Breast epithelium (tissue), 4 donors: Measurements from ENCODE around the gene NCK2. TPM values are rescaled to one million over a fixed set of nuclear protein-coding genes. Genes with fewer than 3 reads are reported as not detected.

Experiments used
- DNase-seq, 2 donors: peaks; one replicate each; pipeline ENCODE4 v3.0.0-alpha.2; 2019; ENCODE audit warnings: low spot score in 2 of 2
- H3K27ac ChIP-seq, 2 donors: fragments of 200-600 bp; sonication (generic) in 1 of 2; one replicate each; pipeline ENCODE4 v1.5.1; 2016 to 2019; ENCODE audit warnings: mild to moderate bottlenecking in 1 of 2
- H3K27me3 ChIP-seq, 2 donors: fragments of 200-600 bp; sonication (generic) in 1 of 2; one replicate each; pipeline versions ENCODE4 v1.5.1 to v1.6.0; 2017 to 2019; ENCODE audit warnings: control low read depth in 1 of 2, mild to moderate bottlenecking in 1 of 2
- H3K36me3 ChIP-seq: fragments of 200-600 bp; one replicate; pipeline ENCODE4 v1.5.1; 2019
- H3K4me1 ChIP-seq, 2 donors: fragments of 200-600 bp; sonication (generic); one replicate each; pipeline ENCODE4 v1.5.1; 2016 to 2019; ENCODE audit warnings: control low read depth in 1 of 2
- H3K4me3 ChIP-seq, 3 donors: fragments of 200-600 bp; sonication (generic); 1 replicate in 2 of 3; 2 replicates in 1 of 3; pipeline ENCODE4 v1.5.1; 2016 to 2019; ENCODE audit warnings: mild to moderate bottlenecking in 3 of 3, moderate library complexity in 2 of 3
- H3K9me3 ChIP-seq, 2 donors: fragments of 200-600 bp; sonication (generic) in 1 of 2; one replicate each; pipeline ENCODE4 v1.5.1; 2016 to 2019; ENCODE audit warnings: control low read depth in 1 of 2
- POLR2A ChIP-seq: fragments of 450-650 bp; IDR thresholded peaks from one replicate; pipeline ENCODE4 v1.6.1; 2016; ENCODE audit warnings: antibody characterized with exemption, mild to moderate bottlenecking, moderate library complexity
- POLR2AphosphoS5 ChIP-seq, 3 donors: sonication (generic); formaldehyde crosslinking; IDR thresholded peaks; one replicate each; pipeline ENCODE4 v1.6.1; 2017; ENCODE audit warnings: antibody characterized with exemption in 3 of 3
- intact Hi-C: fragments of 100-400 bp; cut with DNase I; formaldehyde crosslinking; loops from one replicate; pipeline ENCODE4 v1.15.1; 2023; ENCODE audit warnings: low total_unique reads
- total RNA-seq, 3 donors: library from RNA; depleted of rRNA; stranded (reverse); fragments of >200 nt; gene quantifications; one replicate each; pipeline ENCODE4 v1.1.0, GENCODE V29; 2016
- TF ChIP-seq, protein P1 (sequence below), 3 donors: fragments of 450-650 bp; IDR thresholded peaks; one replicate each; pipeline ENCODE4 v1.5.1; 2016 to 2017; ENCODE audit warnings: antibody characterized with exemption in 3 of 3, mild to moderate bottlenecking in 3 of 3, moderate library complexity in 3 of 3

NCK2 gene
- total RNA-seq, 3 donors from 2014 or later: 42.0 to 54.3 (median 46.9) TPM

DNA sequence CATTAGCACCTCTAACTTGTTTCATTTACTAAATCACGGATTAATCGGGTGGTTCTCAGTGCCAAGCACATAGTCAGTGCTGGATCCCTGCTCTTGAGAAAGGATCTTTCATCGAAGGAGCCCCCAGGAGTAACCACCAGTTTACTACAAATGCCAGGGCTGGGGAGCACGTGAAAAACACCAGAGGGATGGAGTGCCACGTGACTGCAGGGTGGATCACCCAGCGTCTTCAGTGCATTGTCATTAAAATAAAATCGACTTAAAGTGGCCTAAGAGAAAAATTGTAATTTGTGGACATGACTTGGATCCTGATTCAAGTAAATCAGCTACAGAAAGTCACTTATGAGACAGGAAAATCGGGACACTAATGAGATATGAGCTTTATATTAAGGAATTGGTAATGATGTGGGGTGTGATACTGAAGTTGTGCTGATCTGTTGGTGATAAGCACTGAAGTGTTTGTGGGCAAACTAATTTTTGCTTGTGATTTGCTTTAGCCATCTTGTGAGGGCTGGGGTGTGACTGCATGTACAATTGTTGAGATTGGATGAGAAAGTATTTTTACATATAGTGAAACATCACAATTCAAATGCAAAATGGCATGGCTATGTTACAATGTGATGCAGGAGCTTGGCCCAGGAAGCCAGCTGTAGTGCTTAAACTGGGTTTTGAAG, 63.8 kb downstream of the NCK2 start:
- Histone ChIP-seq H3K27me3 (no peaks in the 10 kb centered on the region), H3K4me3 (no peak overlapping the region), H3K27ac (no peak overlapping the region), H3K36me3 (no peaks in the 10 kb centered on the region), H3K4me1 (peaks cover 0 to 18% of the 10 kb centered on the region in 2 donors), H3K9me3 (no peaks in the 10 kb centered on the region)
- TF ChIP-seq, protein P1, sequence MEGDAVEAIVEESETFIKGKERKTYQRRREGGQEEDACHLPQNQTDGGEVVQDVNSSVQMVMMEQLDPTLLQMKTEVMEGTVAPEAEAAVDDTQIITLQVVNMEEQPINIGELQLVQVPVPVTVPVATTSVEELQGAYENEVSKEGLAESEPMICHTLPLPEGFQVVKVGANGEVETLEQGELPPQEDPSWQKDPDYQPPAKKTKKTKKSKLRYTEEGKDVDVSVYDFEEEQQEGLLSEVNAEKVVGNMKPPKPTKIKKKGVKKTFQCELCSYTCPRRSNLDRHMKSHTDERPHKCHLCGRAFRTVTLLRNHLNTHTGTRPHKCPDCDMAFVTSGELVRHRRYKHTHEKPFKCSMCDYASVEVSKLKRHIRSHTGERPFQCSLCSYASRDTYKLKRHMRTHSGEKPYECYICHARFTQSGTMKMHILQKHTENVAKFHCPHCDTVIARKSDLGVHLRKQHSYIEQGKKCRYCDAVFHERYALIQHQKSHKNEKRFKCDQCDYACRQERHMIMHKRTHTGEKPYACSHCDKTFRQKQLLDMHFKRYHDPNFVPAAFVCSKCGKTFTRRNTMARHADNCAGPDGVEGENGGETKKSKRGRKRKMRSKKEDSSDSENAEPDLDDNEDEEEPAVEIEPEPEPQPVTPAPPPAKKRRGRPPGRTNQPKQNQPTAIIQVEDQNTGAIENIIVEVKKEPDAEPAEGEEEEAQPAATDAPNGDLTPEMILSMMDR (IDR thresholded peaks at IDR 0.05): no peak
- TF ChIP-seq POLR2A (no peak), POLR2AphosphoS5 (IDR thresholded peaks at IDR 0.05) (no peak)
- intact Hi-C loops: no loop called here
- DNase-seq: no peak

DNA sequence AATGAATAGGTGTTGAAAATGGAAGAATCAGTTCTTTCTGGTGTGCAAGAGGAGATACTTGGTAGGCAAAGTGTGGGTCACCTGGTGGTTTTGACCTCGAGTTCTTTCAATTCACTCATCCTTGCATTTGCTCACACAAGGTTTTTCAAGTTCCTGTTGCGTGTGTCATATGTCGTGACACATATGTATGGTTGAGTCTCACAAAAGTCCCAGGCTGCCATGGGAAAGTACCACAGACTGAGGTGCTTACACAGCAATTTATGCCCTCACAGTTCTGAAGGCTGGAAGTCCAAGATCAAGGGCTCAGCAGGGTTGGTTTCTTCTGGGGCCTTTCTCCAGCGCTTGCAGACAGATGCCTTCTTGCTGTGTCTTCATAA, 64.4 kb downstream of the NCK2 start:
- Histone ChIP-seq H3K4me1 (peaks cover 0 to 14% of the 10 kb centered on the region in 2 donors), H3K27me3 (no peaks in the 10 kb centered on the region), H3K27ac (no peak overlapping the region), H3K9me3 (no peaks in the 10 kb centered on the region), H3K36me3 (no peaks in the 10 kb centered on the region), H3K4me3 (no peak overlapping the region)
- TF ChIP-seq POLR2A (no peak), POLR2AphosphoS5 (IDR thresholded peaks at IDR 0.05) (no peak)
- TF ChIP-seq, protein P1 (IDR thresholded peaks at IDR 0.05): no peak
- no peak for DNase-seq
- intact Hi-C loops: no loop called here

DNA sequence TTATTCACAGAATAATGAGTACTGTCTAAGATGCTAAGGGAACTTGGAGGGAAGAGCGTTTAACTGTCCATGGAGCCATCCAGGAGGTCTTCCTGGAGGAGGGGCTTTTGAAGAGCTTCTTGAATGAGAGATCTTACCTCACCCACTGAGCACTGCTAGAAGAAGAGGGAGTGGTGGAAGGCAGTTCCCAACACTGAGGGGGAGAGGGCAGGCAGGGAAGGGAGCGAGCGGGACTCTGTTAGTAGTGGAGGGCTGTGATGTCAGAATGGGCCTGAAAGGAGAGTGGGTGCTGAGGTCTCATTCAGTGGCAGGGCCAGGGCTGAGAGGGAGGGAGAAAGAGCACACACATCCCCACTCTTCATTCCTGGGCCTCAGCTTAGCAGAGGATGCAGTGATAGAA, 65.0 kb downstream of the NCK2 start:
- Histone ChIP-seq H3K27me3 (no peaks in the 10 kb centered on the region), H3K36me3 (no peaks in the 10 kb centered on the region), H3K27ac (no peak overlapping the region), H3K4me1 (peaks cover 0 to 14% of the 10 kb centered on the region in 2 donors), H3K9me3 (no peaks in the 10 kb centered on the region), H3K4me3 (no peak overlapping the region)
- intact Hi-C loops: no loop called here
- DNase-seq: no peak
- TF ChIP-seq POLR2A (no peak), POLR2AphosphoS5 (IDR thresholded peaks at IDR 0.05) (no peak)
- TF ChIP-seq, protein P1 (IDR thresholded peaks at IDR 0.05): no peak

DNA sequence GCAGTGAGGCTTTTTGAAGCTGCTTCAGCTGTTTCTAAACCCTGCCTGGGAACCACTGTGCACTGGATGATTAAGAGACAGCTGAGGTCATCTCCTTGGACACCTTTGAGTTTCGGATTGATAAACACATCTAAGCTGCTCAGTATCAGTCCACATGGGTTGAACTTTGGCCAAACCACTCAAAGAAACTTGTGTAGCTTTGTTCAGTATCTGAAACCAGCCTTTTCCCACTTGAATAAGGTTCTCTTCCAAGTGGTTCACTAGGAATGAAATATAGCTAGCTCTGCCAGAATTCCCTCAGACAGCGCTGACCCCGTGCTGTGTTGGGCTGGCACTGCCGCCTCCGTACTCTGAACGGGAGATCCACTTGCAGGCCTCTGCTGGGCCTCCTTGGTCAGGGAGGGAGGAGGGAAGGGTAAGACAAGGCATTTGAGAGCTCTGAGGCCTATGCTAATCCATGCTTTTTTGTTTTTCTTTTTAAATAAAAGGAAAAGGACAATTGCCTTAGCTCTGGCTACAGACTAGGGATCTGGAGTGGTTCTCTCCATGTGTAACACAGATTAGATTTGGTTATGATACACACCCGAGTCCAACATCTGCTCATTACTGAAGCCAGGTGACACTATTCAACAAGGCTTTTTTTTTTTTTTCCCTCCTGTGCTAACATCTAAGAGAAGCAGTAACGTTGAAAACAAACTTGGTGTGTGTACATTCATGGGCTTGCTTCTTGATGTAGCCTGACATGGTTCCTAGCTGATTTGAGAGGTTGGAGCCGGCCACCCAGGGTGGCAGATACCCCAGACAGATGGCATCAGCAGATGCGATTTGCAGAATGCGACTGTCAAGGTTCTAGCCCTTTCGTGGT, 67.7 kb downstream of the NCK2 start:
- Histone ChIP-seq H3K27ac (peak overlapping the region; percentile 56 to 67), H3K4me1 (peaks cover 0 to 14% of the 10 kb centered on the region in 2 donors), H3K9me3 (no peaks in the 10 kb centered on the region), H3K36me3 (no peaks in the 10 kb centered on the region), H3K27me3 (no peaks in the 10 kb centered on the region), H3K4me3 (peak overlapping the region in 1 of 3 donors; percentile 17)
- DNase-seq: peak in 1 of 2 donors; percentile 31
- intact Hi-C loops: no loop called here
- TF ChIP-seq POLR2A (no peak), POLR2AphosphoS5 (IDR thresholded peaks at IDR 0.05) (no peak)
- TF ChIP-seq, protein P1 (IDR thresholded peaks at IDR 0.05): no peak

DNA sequence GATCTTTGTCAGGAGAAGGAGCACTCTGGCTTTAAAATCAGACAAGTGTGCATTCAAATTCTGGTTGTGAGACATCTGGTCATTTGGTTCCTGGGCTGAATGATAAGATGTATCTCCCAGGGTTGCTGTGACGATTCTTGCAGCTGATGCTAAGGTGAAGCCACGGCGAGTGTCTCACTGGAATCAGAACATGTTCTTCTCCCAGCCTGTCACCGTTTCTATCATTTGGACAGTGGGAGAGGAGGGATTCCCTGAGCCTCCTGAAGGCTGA, 68.3 kb downstream of the NCK2 start:
- H3K9me3 ChIP-seq: no peaks in the 10 kb centered on the region
- H3K27me3 ChIP-seq: no peaks in the 10 kb centered on the region
- no peak for DNase-seq
- TF ChIP-seq, protein P1 (IDR thresholded peaks at IDR 0.05): no peak
- no peak for TF ChIP-seq POLR2A
- TF ChIP-seq POLR2AphosphoS5 (IDR thresholded peaks at IDR 0.05): no peak
- no peaks in the 10 kb centered on the region for H3K36me3 ChIP-seq
- H3K4me1 ChIP-seq: peaks cover 0 to 14% of the 10 kb centered on the region in 2 donors
- peak overlapping the region in 1 of 2 donors; percentile 67 for H3K27ac ChIP-seq
- intact Hi-C loops: no loop called here
- H3K4me3 ChIP-seq: no peak overlapping the region
